ENCODE measurements around the gene CYP2A7.
"Not testable (repeated sequence)": the region's sequence is repeated elsewhere in the genome, so short reads cannot be mapped to it uniquely, and the experiment has no call there.

- not testable (repeated sequence) for TF ChIP-seq TCF4 (CRISPR knock-in tag; IDR thresholded peaks at IDR 0.05; ENCODE audit: borderline replicate concordance); PATZ1 (CRISPR knock-in tag; IDR thresholded peaks at IDR 0.05; ENCODE audit: borderline replicate concordance); TSHZ2 (CRISPR knock-in tag; IDR thresholded peaks at IDR 0.05)
Observed at GRCh38 chr19:40901975-40902750, 20.1 kb upstream of the CYP2A7 start.

Measured in SK-N-SH treated with all-trans-retinoic acid at 6 μM for 48 hours (cell line).